Measurements from ENCODE around the gene RELN.

DNA sequence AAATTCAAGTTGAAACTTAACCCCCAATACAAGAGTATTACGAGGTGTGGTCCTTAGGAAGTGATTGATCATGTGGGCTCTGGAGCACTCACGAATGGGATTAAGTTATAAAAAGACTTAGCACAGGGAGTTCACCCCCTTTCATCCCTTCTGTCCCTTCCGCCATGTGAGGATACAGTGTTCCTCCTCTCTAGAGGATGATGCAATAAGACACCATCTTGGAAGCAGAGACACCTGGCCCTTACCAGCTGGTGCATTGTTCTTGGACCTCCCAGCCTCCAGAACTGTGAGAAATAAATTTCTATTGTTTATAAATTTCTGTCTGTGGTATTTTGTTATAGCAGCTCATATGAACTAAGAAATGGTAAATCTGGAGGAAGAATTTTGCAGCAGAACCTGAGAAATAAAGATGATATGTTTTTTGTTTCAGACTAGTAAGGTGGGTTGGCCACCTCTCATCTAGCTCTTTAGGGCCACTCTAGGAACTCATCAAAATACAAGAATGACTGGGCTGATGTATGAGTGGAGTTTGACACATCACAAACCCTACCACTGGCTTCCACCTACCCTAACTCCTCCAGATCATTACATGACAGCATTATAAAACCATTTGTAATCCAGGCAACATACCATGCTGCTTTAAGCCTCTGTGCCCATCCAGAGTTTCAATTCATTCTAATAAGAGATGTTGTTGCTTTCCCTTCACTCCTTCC is 565.8 kb downstream of the RELN start:
- TF ChIP-seq, protein P1, sequence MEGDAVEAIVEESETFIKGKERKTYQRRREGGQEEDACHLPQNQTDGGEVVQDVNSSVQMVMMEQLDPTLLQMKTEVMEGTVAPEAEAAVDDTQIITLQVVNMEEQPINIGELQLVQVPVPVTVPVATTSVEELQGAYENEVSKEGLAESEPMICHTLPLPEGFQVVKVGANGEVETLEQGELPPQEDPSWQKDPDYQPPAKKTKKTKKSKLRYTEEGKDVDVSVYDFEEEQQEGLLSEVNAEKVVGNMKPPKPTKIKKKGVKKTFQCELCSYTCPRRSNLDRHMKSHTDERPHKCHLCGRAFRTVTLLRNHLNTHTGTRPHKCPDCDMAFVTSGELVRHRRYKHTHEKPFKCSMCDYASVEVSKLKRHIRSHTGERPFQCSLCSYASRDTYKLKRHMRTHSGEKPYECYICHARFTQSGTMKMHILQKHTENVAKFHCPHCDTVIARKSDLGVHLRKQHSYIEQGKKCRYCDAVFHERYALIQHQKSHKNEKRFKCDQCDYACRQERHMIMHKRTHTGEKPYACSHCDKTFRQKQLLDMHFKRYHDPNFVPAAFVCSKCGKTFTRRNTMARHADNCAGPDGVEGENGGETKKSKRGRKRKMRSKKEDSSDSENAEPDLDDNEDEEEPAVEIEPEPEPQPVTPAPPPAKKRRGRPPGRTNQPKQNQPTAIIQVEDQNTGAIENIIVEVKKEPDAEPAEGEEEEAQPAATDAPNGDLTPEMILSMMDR (IDR thresholded peaks at IDR 0.05), result no peak
- TF ChIP-seq POLR2A (IDR thresholded peaks at IDR 0.05) (no peak), POLR2AphosphoS5 (IDR thresholded peaks at IDR 0.05) (no peak), EP300 (IDR thresholded peaks at IDR 0.05) (no peak)

Data from gastroesophageal sphincter (tissue), 3 donors.